HFFc6 (cell line): Measurements from ENCODE around the gene SLC11A1. TPM values are rescaled to one million over a fixed set of nuclear protein-coding genes. Genes with fewer than 3 reads are reported as not detected.

Experiments
- DNase-seq: peaks from one replicate; pipeline ENCODE4 v3.0.0-alpha.2; 2018
- H3K27ac Mint-ChIP-seq: 2 replicates; pipeline ENCODE4 v1.8.0; 2020; ENCODE audit warnings: mild to moderate bottlenecking, mixed read lengths
- H3K27me3 Mint-ChIP-seq: 2 replicates; pipeline ENCODE4 v1.8.0; 2021; ENCODE audit warnings: mild to moderate bottlenecking, moderate library complexity, mixed read lengths; ENCODE audit not compliant: insufficient read depth
- H3K36me3 Mint-ChIP-seq: 2 replicates; pipeline ENCODE4 v1.8.0; 2021; ENCODE audit warnings: low read depth, mixed read lengths
- H3K4me1 Mint-ChIP-seq: 2 replicates; pipeline ENCODE4 v1.8.0; 2020; ENCODE audit warnings: low read depth, mixed read lengths
- H3K4me3 Mint-ChIP-seq: 2 replicates; pipeline ENCODE4 v1.8.0; 2020; ENCODE audit warnings: mild to moderate bottlenecking, moderate library complexity, mixed read lengths
- H3K9me3 Mint-ChIP-seq: 2 replicates; pipeline ENCODE4 v1.8.0; 2020; ENCODE audit warnings: mild to moderate bottlenecking, mixed read lengths
- total RNA-seq, 6 experiments: library from RNA; stranded (reverse); fragmentation: NEBNext Ultra II Directional; extraction: Animal tissue kit (Norgen Biotek cat#: 25700); gene quantifications; 2 replicates in 1 of 6; 3 replicates in 5 of 6; pipeline ENCODE4 v1.2.3, GENCODE V29; 2021
- TF ChIP-seq, protein P1 (sequence below): fragments of 200-600 bp; sonication (generic); IDR thresholded peaks from 2 replicates; pipeline ENCODE4 v1.5.0; 2021; ENCODE audit warnings: antibody characterized with exemption, mild to moderate bottlenecking

Gene SLC11A1
- total RNA-seq, 6 experiments from 2014 or later = 0.05 to 0.16 (median 0.11) TPM

DNA sequence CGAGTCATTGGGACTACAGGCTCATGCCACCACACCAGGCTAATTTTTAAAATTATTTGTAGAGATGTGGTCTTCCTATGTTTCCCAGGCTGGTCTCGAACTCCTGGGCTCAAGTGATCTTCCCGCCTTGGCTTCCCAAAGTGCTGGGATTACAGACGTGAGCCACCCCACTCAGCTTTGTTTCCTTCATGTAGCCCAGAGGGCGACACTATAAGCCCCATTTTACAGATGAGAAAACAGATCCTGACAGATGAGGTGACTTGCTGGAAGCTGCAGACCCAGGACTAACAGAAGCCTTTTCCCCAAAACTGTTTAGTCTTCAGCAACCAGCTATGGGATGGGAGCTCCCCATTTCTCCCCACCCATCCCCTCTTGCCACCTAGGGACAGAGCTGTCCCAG, 10.4 kb downstream of the SLC11A1 start:
- Mint-ChIP-seq H3K27ac (no peak overlapping the region), H3K4me1 (peaks cover 23% of the 10 kb centered on the region), H3K27me3 (peaks cover 2% of the 10 kb centered on the region; the same call in 1 of the 2 replicates), H3K36me3 (no peaks in the 10 kb centered on the region), H3K4me3 (no peak overlapping the region), H3K9me3 (no peaks in the 10 kb centered on the region)
- TF ChIP-seq, protein P1, sequence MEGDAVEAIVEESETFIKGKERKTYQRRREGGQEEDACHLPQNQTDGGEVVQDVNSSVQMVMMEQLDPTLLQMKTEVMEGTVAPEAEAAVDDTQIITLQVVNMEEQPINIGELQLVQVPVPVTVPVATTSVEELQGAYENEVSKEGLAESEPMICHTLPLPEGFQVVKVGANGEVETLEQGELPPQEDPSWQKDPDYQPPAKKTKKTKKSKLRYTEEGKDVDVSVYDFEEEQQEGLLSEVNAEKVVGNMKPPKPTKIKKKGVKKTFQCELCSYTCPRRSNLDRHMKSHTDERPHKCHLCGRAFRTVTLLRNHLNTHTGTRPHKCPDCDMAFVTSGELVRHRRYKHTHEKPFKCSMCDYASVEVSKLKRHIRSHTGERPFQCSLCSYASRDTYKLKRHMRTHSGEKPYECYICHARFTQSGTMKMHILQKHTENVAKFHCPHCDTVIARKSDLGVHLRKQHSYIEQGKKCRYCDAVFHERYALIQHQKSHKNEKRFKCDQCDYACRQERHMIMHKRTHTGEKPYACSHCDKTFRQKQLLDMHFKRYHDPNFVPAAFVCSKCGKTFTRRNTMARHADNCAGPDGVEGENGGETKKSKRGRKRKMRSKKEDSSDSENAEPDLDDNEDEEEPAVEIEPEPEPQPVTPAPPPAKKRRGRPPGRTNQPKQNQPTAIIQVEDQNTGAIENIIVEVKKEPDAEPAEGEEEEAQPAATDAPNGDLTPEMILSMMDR = no peak
- DNase-seq = no peak

DNA sequence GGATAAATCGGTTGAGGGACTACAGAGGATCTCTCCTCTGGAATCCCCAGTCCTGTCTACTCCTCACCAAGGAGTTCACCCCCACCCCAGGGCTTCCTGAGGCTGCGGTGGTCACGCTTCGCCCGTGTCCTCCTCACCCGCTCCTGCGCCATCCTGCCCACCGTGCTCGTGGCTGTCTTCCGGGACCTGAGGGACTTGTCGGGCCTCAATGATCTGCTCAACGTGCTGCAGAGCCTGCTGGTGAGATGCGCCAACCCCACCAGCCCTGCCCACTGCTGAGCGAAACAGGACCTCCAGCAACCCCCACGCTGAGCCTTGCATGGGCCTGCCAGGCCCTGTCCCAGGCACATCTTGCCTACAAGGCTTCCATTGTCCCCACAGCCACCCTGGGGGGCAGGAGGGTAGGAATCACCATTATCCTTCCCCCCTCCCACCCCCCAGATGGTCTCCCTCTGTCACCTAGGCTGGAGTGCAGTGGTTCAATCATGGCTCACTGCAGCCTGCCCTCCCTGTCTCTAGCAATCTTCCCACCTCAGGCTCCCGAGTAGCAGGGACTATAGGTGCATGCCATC, 10.9 kb downstream of the SLC11A1 start:
- Mint-ChIP-seq H3K4me1 (peaks cover 26% of the 10 kb centered on the region), H3K36me3 (no peaks in the 10 kb centered on the region), H3K9me3 (no peaks in the 10 kb centered on the region), H3K27ac (no peak overlapping the region), H3K27me3 (peaks cover 2% of the 10 kb centered on the region; the same call in 1 of the 2 replicates), H3K4me3 (no peak overlapping the region)
- DNase-seq = no peak
- TF ChIP-seq, protein P1 = no peak

- Mint-ChIP-seq H3K27ac (no peak overlapping the region), H3K27me3 (peaks cover 2% of the 10 kb centered on the region; the same call in 1 of the 2 replicates), H3K4me1 (peaks cover 27% of the 10 kb centered on the region), H3K4me3 (no peak overlapping the region), H3K9me3 (no peaks in the 10 kb centered on the region), H3K36me3 (no peaks in the 10 kb centered on the region)
- TF ChIP-seq, protein P1 = no peak
- no peak for DNase-seq
Measured at GRCh38 chr2:218393750-218394290, 11.7 kb downstream of the SLC11A1 start.

DNA sequence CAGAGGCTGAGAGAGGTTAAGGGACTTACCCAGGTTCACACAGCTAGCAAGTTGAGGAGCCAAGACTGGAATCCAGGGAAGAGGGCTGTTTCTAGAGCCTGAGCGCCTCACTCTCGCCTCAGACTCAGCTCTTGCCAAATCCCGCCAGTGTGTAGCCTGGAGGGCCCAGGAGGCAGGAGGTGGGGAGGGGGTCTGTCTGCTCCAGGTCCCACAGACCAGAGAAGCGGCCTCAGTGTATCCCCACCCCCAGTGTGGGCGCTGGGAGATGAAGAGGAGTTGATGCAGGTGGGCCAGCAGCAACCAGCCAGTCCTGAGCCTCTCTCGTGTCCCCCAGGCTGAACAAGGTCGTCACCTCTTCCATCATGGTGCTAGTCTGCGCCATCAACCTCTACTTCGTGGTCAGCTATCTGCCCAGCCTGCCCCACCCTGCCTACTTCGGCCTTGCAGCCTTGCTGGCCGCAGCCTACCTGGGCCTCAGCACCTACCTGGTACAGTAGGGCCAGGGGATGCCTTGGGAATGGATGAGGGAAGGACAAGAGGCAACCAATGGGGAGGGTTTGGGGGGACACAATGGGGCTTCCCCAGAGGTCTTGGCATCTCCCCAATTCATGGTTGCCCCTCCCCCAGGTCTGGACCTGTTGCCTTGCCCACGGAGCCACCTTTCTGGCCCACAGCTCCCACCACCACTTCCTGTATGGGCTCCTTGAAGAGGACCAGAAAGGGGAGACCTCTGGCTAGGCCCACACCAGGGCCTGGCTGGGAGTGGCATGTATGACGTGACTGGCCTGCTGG, 12.4 kb downstream of the SLC11A1 start:
- no peak for DNase-seq
- TF ChIP-seq, protein P1 = no peak
- Mint-ChIP-seq H3K27ac (no peak overlapping the region), H3K36me3 (no peaks in the 10 kb centered on the region), H3K4me1 (peaks cover 27% of the 10 kb centered on the region), H3K27me3 (no peaks in the 10 kb centered on the region), H3K4me3 (no peak overlapping the region), H3K9me3 (no peaks in the 10 kb centered on the region)

GRCh38 chr2:218395090-218395444, 13.0 kb downstream of the SLC11A1 start:
- Mint-ChIP-seq H3K4me1 (peaks cover 27% of the 10 kb centered on the region), H3K27ac (no peak overlapping the region), H3K27me3 (no peaks in the 10 kb centered on the region), H3K36me3 (no peaks in the 10 kb centered on the region), H3K9me3 (no peaks in the 10 kb centered on the region), H3K4me3 (no peak overlapping the region)
- DNase-seq = no peak
- TF ChIP-seq, protein P1 = no peak
